ENCODE results near the gene FAM120B. TPM values are rescaled to one million over a fixed set of nuclear protein-coding genes. Genes with fewer than 3 reads are reported as not detected.

The FAM120B gene
- total and polyA plus RNA-seq, 2 donors: 17.5 to 30.3 TPM

DNA sequence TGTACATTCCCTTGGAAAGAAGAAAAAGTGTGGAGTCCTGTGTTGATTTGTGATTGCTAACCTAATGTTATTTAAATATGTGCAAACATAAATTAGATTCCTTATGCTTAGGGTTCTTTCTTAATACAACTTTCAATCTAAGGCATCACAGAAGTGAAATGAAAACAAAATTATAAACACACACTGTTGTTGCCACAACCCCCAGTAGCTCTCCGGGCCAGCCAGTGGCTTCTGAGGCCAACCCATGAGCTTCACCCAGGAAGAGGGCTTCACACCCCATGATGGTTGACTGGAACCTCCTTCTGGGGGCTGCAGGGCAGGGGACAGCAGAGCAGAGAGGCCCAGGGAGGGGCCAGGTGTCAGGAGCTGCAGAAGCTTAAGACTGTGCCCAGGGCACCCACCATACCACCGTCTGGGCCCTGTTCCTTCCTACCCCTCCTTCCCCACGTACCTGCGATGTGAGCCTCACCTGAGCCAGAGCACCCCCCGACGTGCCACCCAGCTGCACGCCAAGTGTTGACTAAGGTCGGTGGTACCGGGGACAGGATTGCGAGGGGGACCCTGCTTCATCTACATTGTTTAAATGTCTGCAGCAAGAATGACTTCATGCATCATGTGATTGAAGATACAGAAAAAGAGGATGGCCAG, 110.5 kb downstream of the FAM120B start:
- Histone ChIP-seq H3K4me1 (ENCODE audit: insufficient read depth) (no peaks in the 10 kb centered on the region), H3K27ac (ENCODE audit: low read depth) (no peak overlapping the region), H3K4me3 (ENCODE audit: low read depth, low read length) (no peak overlapping the region), H3K36me3 (ENCODE audit: insufficient read depth) (no peaks in the 10 kb centered on the region)
- DNase-seq (ENCODE audit: extremely low spot score): no peak
- WGBS: 88% methylated on average over 10 of the region's 10 CpGs

DNA sequence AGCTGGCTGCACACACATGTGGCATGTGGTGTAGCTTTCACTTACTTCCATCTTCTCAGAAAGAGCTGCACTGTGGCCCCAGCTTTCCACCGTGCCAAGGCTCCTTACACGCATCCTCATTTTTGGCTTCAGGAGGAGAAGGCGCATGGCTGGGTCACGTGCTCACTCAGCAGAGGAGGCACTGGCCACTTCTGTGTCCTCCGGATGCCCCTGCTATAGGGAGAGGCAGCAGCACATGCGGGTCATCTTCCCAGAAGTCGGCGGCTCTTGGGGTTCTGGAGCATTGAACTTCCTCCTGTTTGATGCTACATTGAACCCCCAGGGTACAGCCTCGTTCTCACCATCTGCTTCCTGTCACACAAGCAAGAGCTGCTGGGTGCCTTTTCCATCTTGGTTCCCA, 111.3 kb downstream of the FAM120B start:
- no peak overlapping the region for H3K27ac ChIP-seq (ENCODE audit: low read depth)
- no peaks in the 10 kb centered on the region for H3K36me3 ChIP-seq (ENCODE audit: insufficient read depth)
- no peak overlapping the region for H3K4me3 ChIP-seq (ENCODE audit: low read depth, low read length)
- DNase-seq (ENCODE audit: extremely low spot score): no peak
- WGBS: 91% methylated on average over 9 of the region's 9 CpGs
- no peaks in the 10 kb centered on the region for H3K4me1 ChIP-seq (ENCODE audit: insufficient read depth)

DNA sequence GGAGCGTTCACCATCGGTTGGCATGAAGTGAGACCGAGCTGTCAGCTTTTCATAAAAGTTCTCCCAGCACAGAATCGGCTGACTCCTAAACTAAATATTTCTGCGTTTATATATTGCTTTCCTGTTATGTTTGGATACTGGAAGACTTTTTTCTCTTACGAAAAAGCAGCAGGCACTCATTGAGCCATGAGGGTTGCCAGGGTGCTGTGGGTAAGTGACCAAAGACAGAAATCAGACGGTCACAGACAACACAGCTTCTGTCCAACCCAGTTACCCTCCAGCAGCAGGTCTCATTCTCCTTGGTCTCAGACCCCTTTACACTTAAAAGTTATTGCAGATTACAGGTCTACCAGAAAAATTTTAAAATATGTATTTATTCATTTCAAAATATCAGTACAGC, 113.7 kb downstream of the FAM120B start:
- Histone ChIP-seq H3K27ac (ENCODE audit: low read depth) (no peak overlapping the region), H3K36me3 (ENCODE audit: insufficient read depth) (no peaks in the 10 kb centered on the region), H3K4me1 (ENCODE audit: insufficient read depth) (no peaks in the 10 kb centered on the region), H3K4me3 (ENCODE audit: low read depth, low read length) (no peak overlapping the region)
- no peak for DNase-seq (ENCODE audit: extremely low spot score)
- 41% methylated on average over 7 of the region's 7 CpGs for WGBS

DNA sequence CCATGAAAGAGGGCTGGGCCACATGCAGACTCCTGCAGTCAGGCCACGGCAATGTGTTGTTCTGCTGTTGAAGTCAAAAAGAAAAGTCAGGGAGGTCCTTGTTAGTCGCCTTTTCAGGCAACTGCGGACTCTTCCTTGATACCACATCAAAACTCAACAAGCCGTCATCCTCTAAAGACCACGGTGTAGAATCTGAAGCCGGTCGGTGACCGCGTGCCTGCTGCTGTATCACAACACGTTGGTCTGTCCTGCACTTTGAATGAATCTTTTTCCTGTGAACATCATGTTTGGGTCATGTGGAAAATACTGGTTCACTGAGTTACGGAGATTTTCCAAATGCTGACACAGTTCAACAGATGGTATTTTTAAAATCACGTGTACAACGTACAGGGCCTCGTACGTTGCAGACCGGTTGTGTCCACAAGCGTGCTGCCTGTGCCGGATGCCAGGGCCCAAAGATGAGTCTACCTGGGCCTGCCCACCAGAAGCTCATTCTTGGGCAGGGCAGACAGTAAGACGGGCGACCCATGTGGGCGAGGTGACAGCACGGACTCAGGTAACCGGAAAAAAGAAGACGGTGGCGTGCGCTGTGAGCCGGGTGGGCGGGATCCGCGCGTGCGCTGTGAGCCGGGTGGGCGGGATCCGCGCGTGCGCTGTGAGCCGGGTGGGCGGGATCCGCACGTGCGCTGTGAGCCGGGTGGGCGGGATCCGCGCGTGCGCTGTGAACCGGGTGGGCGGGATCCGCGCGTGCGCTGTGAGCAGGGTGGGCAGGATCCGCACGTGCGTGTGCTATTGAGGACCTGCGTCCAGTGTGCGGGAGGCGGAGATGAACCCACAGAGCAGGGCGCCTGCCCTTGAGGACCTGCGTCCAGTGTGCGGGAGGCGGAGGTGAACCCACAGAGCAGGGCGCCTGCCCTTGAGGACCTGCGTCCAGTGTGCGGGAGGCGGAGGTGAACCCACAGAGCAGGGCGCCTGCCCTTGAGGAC, 114.5 kb downstream of the FAM120B start:
- 83% methylated on average over 69 of the region's 70 CpGs for WGBS
- Histone ChIP-seq H3K4me3 (ENCODE audit: low read depth, low read length) (no peak overlapping the region), H3K4me1 (ENCODE audit: insufficient read depth) (no peaks in the 10 kb centered on the region), H3K27ac (ENCODE audit: low read depth) (no peak overlapping the region), H3K36me3 (ENCODE audit: insufficient read depth) (no peaks in the 10 kb centered on the region)
- no peak for DNase-seq (ENCODE audit: extremely low spot score)

DNA sequence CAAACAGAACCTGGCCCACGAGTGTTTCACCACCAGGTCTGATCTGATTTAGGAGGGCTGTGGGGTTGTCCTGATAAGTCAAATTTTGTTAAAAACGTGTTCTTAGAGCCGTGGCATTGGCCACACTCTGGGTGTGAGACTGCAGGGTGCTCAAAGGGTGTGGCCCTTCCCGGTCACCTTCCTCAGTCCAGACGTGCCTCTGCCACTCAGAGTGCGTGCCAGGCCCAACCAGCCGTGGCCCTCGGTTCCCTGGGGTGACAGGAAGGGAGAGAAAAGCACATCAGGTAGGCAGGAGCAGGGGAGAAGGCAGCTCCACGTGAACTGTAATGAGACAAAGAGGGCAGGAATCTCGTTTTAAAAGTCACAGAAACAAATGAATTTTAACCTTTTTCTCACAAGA, 115.4 kb downstream of the FAM120B start:
- Histone ChIP-seq H3K4me1 (ENCODE audit: insufficient read depth) (no peaks in the 10 kb centered on the region), H3K36me3 (ENCODE audit: insufficient read depth) (no peaks in the 10 kb centered on the region), H3K27ac (ENCODE audit: low read depth) (no peak overlapping the region), H3K4me3 (ENCODE audit: low read depth, low read length) (no peak overlapping the region)
- no peak for DNase-seq (ENCODE audit: extremely low spot score)
- 76% methylated on average over 10 of the region's 10 CpGs for WGBS

DNA sequence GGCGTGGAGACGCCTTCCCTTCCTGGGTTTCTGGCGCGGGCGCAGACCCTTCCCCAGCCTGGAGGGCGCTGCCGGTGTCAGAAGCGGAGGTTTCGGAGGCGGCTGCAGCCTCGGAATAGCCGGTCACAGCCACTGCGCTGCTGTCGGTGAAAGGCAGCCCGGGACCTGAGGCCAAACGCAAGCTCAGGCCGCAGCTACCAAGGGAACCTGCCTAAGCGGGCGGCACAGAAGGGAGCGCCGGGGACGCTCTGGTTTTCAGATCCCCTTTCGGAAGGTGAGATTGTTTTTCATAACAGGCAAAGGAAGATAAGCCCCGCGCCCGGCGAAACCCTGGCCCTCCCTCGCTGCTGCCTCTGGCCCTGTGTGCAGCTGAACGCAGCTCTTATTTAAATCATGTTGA, 116.5 kb downstream of the FAM120B start:
- Histone ChIP-seq H3K4me3 (ENCODE audit: low read depth, low read length) (no peak overlapping the region), H3K36me3 (ENCODE audit: insufficient read depth) (no peaks in the 10 kb centered on the region), H3K4me1 (ENCODE audit: insufficient read depth) (no peaks in the 10 kb centered on the region), H3K27ac (ENCODE audit: low read depth) (no peak overlapping the region)
- 60% methylated on average over 29 of the region's 29 CpGs for WGBS
- no peak for DNase-seq (ENCODE audit: extremely low spot score)

DNA sequence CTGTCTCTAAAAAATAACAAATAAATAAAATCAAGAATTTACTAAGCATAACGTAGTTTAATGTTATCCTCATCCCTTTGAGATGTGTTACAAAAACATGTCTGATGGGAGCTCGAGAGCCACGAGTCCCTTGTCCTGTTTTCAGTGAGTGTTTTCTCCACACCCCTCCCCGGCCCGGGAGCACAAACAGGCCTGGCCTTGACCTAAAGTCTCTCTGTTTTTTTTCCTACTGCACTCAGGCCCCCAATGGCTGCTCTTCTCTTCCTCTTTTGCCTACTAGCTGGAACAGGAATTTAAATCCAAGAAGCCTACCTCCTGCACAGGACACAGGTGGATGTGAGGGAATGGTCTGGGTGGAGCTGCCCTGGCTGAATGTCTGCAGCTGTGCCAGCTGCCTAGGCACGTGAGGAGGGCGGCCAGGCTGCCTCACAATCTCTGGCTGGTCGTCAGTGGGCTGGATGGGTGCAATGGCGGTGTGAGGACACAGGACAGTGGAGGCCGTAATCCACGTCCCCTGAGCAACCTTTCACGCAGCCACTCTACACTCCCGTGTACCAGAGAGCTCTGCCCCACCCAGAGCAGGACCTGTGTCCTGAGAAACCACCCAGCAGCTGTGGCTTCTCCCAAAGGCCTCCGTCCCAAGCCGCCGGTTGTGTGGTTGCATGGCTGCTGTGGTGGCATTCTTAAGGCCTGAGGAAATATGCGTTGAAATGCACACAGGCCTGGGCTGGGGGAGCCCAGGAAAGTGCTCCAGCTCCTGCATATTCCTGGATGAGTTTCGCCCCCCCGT, 117.5 kb downstream of the FAM120B start:
- no peaks in the 10 kb centered on the region for H3K4me1 ChIP-seq (ENCODE audit: insufficient read depth)
- no peaks in the 10 kb centered on the region for H3K36me3 ChIP-seq (ENCODE audit: insufficient read depth)
- 83% methylated on average over 19 of the region's 19 CpGs for WGBS
- no peak for DNase-seq (ENCODE audit: extremely low spot score)
- H3K27ac ChIP-seq (ENCODE audit: low read depth): no peak overlapping the region
- H3K4me3 ChIP-seq (ENCODE audit: low read depth, low read length): no peak overlapping the region

DNA sequence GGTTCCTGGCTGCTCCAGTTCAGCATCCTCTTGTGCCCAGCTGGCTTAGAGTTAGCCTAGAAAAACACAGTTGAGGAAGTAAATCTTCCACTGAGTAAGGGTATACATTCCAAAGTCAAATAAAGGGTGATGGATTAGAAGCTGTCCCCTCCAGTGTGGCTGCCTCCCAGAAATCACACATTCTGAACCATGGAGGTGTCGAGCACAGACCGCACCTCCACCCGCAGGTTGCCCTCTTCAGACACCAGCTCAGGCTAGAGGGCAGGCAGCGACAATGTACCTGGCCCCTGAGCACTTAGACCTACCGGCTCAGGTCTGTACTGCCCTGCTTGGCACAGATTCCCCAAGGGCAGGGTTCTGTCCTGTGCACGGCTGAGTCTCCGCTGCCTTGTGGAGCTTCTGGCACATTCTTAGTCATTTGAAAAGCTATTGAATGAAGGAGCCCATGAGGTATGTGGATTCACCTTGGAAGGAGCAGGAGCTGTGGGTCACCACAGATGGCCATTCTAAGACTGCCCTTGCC, 118.1 kb downstream of the FAM120B start:
- no peak for DNase-seq (ENCODE audit: extremely low spot score)
- H3K4me1 ChIP-seq (ENCODE audit: insufficient read depth): no peaks in the 10 kb centered on the region
- WGBS: 89% methylated on average over 7 of the region's 7 CpGs
- H3K27ac ChIP-seq (ENCODE audit: low read depth): no peak overlapping the region
- H3K36me3 ChIP-seq (ENCODE audit: insufficient read depth): no peaks in the 10 kb centered on the region
- H3K4me3 ChIP-seq (ENCODE audit: low read depth, low read length): no peak overlapping the region

DNA sequence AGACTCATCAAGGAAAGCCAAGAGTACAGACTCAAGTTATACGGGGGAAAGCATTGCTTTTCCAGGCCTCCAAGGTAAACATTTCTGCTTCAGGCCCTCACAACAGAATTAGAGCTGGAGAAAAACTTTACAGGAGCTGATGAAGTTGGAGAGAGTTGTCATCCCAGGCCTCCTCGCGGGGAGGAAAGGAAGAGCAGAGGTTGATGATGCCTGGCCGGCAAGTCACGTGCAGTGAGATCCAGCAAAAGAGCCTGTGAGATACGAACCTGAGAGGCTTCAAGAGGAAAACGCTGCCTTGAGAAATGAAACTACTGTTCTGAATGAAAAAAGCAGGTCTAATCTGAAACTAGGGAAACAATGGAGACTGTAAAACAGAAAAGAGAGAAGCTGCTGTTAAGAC, 122.9 kb downstream of the FAM120B start:
- no peak overlapping the region for H3K4me3 ChIP-seq (ENCODE audit: low read depth, low read length)
- WGBS: 44% methylated on average over 7 of the region's 7 CpGs
- no peak for DNase-seq (ENCODE audit: extremely low spot score)

DNA sequence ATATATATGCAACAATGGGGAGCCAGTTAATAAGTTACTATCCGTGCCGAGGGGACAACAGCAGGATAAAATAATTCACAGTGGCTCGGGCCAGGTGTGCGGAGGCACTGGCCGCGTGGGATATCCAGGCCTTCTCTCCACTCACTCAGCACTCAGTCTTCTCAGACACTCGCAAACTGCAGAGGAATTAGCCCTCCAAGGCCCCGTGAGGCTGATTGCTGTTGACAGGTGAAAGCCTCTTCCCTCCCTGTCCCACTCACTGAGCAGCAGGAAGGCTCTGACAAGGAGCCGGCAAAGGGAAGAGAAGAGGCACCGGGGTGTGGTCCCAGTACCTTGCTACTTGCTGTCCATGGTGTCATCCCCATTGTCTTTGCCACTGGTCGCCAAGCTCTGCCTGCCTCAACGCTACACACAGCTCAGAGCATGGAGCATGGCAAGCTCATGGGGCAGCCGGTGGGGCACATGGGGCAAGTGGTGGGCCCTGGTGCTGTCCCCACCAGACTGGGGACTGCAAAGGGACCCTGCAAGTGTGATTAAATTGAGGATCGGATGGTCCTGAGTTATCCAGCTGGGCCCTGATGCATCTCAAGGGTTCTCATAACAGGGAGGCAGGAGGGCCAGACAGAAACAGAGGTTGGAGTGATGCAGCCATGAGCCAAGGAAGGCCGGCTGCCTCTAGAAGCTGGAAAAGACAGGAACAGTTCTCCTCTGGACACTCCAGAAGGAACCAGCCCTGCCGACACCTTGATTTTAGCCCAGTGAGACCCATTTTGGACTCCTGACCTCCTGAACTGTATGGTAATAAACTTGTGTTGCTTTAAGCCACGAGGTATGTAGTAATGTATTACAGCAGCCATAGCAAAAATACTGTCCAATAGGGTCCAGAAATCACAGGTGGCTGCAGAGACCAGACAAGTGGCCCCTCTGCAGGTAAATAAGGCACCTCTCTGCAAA, 126.9 kb downstream of the FAM120B start:
- H3K4me3 ChIP-seq (ENCODE audit: low read depth, low read length): no peak overlapping the region
- 80% methylated on average over 17 of the region's 17 CpGs for WGBS
- no peaks in the 10 kb centered on the region for H3K4me1 ChIP-seq (ENCODE audit: insufficient read depth)
- H3K36me3 ChIP-seq (ENCODE audit: insufficient read depth): no peaks in the 10 kb centered on the region
- DNase-seq (ENCODE audit: extremely low spot score): no peak
- H3K27ac ChIP-seq (ENCODE audit: low read depth): no peak overlapping the region

More for the DNA sequence above, 122.9 kb downstream of the FAM120B start:
- no peaks in the 10 kb centered on the region for H3K4me1 ChIP-seq (ENCODE audit: insufficient read depth)
- H3K27ac ChIP-seq (ENCODE audit: low read depth): no peak overlapping the region
- no peaks in the 10 kb centered on the region for H3K36me3 ChIP-seq (ENCODE audit: insufficient read depth)

DNA sequence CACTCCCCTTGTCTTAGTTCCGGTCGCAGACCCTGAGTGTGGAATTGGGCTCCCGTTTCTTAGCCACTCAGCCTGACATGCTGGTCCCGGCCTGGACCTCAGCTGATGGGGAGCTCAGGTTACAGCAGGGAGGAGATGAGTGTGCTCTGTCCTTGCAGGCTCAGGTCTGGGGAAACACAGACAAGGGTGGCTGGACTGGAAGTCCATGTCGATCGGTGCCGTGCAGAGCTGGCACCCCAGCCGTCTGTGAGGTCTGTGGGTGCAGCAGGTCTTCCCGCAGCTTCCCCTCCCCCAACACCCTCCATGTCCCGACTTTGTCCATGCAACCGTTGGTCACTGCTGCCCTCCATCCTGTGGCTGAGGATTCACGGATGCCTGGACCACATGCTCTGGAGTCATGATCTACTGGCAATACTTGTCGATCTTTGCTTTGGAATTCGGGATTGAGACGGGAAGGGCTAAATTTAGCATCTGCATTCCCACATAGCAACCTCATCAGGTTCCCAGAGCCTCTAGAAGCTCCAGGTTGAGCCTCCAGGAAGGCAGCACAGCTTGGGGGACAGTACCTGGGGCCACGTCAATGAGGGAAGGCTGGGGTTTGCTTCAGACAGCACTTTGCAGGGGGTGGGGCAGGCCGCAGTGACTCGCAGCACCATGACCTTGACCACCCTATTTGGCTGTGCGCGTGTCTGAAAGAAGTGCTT, 127.7 kb downstream of the FAM120B start:
- no peak for DNase-seq (ENCODE audit: extremely low spot score)
- Histone ChIP-seq H3K4me3 (ENCODE audit: low read depth, low read length) (no peak overlapping the region), H3K36me3 (ENCODE audit: insufficient read depth) (no peaks in the 10 kb centered on the region), H3K4me1 (ENCODE audit: insufficient read depth) (no peaks in the 10 kb centered on the region), H3K27ac (ENCODE audit: low read depth) (no peak overlapping the region)
- 72% methylated on average over 20 of the region's 20 CpGs for WGBS

DNA sequence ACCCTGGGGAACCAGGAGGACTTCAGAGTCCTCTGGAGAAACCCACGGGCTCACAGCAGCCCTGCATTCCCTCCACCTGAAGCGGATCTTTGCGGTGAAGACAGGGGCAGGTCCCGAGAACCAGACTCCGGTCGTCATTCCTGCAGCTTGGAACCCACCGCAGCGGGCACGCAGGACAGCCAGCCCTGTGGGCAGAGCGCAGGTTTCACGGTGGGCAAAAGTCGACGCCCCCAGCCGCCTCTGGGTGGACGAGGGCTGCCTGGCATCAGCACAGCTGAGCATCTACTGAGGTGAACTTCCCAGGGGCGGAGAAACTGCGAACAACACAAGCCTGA, 128.2 kb downstream of the FAM120B start:
- H3K4me1 ChIP-seq (ENCODE audit: insufficient read depth): no peaks in the 10 kb centered on the region
- no peak overlapping the region for H3K27ac ChIP-seq (ENCODE audit: low read depth)
- 85% methylated on average over 17 of the region's 17 CpGs for WGBS
- H3K36me3 ChIP-seq (ENCODE audit: insufficient read depth): no peaks in the 10 kb centered on the region
- no peak overlapping the region for H3K4me3 ChIP-seq (ENCODE audit: low read depth, low read length)
- DNase-seq (ENCODE audit: extremely low spot score): no peak
